Cardiac septum (tissue), 1 donor: ENCODE results near the gene PLA2G4D. TPM values are rescaled to one million over a fixed set of nuclear protein-coding genes. Genes with fewer than 3 reads are reported as not detected.

ENCODE experiments used
- total RNA-seq: library from RNA; stranded (reverse); fragmentation: NEBNext Ultra II Directional; extraction: Animal tissue kit (Norgen Biotek cat#: 25700); gene quantifications from one replicate; pipeline ENCODE4 v1.2.1, GENCODE V29; 2021
- donor health status: DM: no; HTN: no; CAD: no.

Gene PLA2G4D
- total RNA-seq, 1 donor from 2014 or later, result not detected

Other genes with a start within 250 kb of the PLA2G4D start
- gene SPTBN5, start 200.5 kb downstream of the PLA2G4D start, total RNA-seq, result 2.4 TPM
- gene EHD4, start 122.0 kb downstream of the PLA2G4D start, total RNA-seq, result 42.2 TPM
- gene PLA2G4E, start 73.5 kb downstream of the PLA2G4D start, total RNA-seq, result 0.08 TPM
- 0.48 TPM for gene PLA2G4F, start 62.1 kb upstream of the PLA2G4D start, total RNA-seq
- gene VPS39, start 113.7 kb upstream of the PLA2G4D start, total RNA-seq, result 49.3 TPM
- 20.3 TPM for gene GANC, start 178.6 kb upstream of the PLA2G4D start, total RNA-seq
- gene TMEM87A, start 178.9 kb upstream of the PLA2G4D start, total RNA-seq, result 21.0 TPM